HEK293 (cell line): ENCODE measurements around the gene FNDC8.

Experiments
- CTCF ChIA-PET: fragments of 350-600 bp; formaldehyde crosslinking; extraction: SDS; loops from one replicate; lab custom pipeline; 2021; ENCODE audit warnings: antibody characterized with exemption; lab: Yijun Ruan, JAX
- POLR2A ChIA-PET: fragments of 300-600 bp; formaldehyde crosslinking; extraction: SDS; loops from one replicate; lab custom pipeline; 2020; ENCODE audit warnings: antibody characterized with exemption, inconsistent platforms; lab: Yijun Ruan, JAX
- H3K27ac ChIP-seq: fragments of 200-500 bp; sonication (Bioruptor generic); 2 replicates; pipeline ENCODE4 v1.5.1; 2014; ENCODE audit warnings: low read depth, low read length, control low read depth, inconsistent platforms; ENCODE audit errors: extremely low read depth
- H3K36me3 ChIP-seq, 2 experiments: fragments of 200-500 bp in 1 of 2; sonication (Bioruptor generic) in 1 of 2; 1 replicate in 1 of 2; 2 replicates in 1 of 2; pipeline ENCODE4 v1.5.1; 2014 to 2017; ENCODE audit warnings: inconsistent platforms in 2 of 2, low read length in 2 of 2; ENCODE audit not compliant: control insufficient read depth in 2 of 2, insufficient read depth in 1 of 2
- H3K4me1 ChIP-seq: fragments of 200-500 bp; sonication (Bioruptor generic); 2 replicates; pipeline ENCODE4 v1.5.1; 2014; ENCODE audit warnings: mild to moderate bottlenecking, low read length, inconsistent platforms; ENCODE audit not compliant: control insufficient read depth, insufficient read depth
- H3K4me3 ChIP-seq: 2 replicates; pipeline ENCODE4 v1.5.1; 2011; ENCODE audit warnings: low read depth, mild to moderate bottlenecking, control low read depth, low read length, moderate library complexity
- H3K9me3 ChIP-seq: fragments of 200-500 bp; sonication (Bioruptor generic); 2 replicates; pipeline ENCODE4 v1.5.1; 2014; ENCODE audit warnings: low read depth, low read length, inconsistent platforms; ENCODE audit not compliant: control insufficient read depth, insufficient read depth
- ELK4 ChIP-seq: IDR thresholded peaks from 2 replicates; pipeline ENCODE4 v1.6.1; 2011; ENCODE audit warnings: mild to moderate bottlenecking, low read depth, low read length, borderline replicate concordance
- GFI1B ChIP-seq: fragments of 450-650 bp; formaldehyde crosslinking; IDR thresholded peaks from 2 replicates; pipeline ENCODE4 v1.5.1; 2016; ENCODE audit warnings: missing biosample characterization, missing genetic modification characterization
- OSR2 ChIP-seq: fragments of 450-650 bp; formaldehyde crosslinking; IDR thresholded peaks from 2 replicates; pipeline ENCODE4 v1.5.1; 2016; ENCODE audit warnings: missing biosample characterization, missing genetic modification characterization
- PRDM2 ChIP-seq: fragments of 450-650 bp; formaldehyde crosslinking; IDR thresholded peaks from 2 replicates; pipeline ENCODE4 v1.5.1; 2016; ENCODE audit warnings: missing biosample characterization, missing genetic modification characterization, borderline replicate concordance
- SETDB1 ChIP-seq: IDR thresholded peaks from one replicate; pipeline ENCODE4 v1.6.1; 2017; ENCODE audit warnings: mild to moderate bottlenecking, low read length, moderate library complexity, mixed read lengths; ENCODE audit not compliant: insufficient read length
- WT1 ChIP-seq: fragments of 450-650 bp; formaldehyde crosslinking; IDR thresholded peaks from 2 replicates; pipeline ENCODE4 v1.5.1; 2016; ENCODE audit warnings: missing biosample characterization, missing genetic modification characterization
- ZEB2 ChIP-seq: fragments of 450-650 bp; formaldehyde crosslinking; IDR thresholded peaks from 2 replicates; pipeline ENCODE4 v1.5.1; 2016; ENCODE audit warnings: missing biosample characterization, missing genetic modification characterization
- ZNF10 ChIP-seq: fragments of 450-650 bp; formaldehyde crosslinking; IDR thresholded peaks from 2 replicates; pipeline ENCODE4 v1.5.1; 2017; ENCODE audit warnings: missing biosample characterization, missing genetic modification characterization
- ZNF114 ChIP-seq: fragments of 450-650 bp; formaldehyde crosslinking; IDR thresholded peaks from 2 replicates; pipeline ENCODE4 v1.5.0; 2017; ENCODE audit warnings: missing biosample characterization, missing genetic modification characterization
- ZNF18 ChIP-seq: fragments of 450-650 bp; formaldehyde crosslinking; IDR thresholded peaks from 2 replicates; pipeline ENCODE4 v1.5.1; 2016; ENCODE audit warnings: missing biosample characterization, missing genetic modification characterization
- ZNF2 ChIP-seq: fragments of 450-650 bp; formaldehyde crosslinking; IDR thresholded peaks from 2 replicates; pipeline ENCODE4 v1.5.1; 2016; ENCODE audit warnings: missing biosample characterization, missing genetic modification characterization
- ZNF239 ChIP-seq: fragments of 450-650 bp; formaldehyde crosslinking; IDR thresholded peaks from 2 replicates; pipeline ENCODE4 v1.5.1; 2016; ENCODE audit warnings: missing biosample characterization, missing genetic modification characterization
- ZNF26 ChIP-seq: fragments of 450-650 bp; formaldehyde crosslinking; IDR thresholded peaks from 2 replicates; pipeline ENCODE4 v1.5.1; 2016; ENCODE audit warnings: missing biosample characterization, missing genetic modification characterization
- ZNF449 ChIP-seq: fragments of 450-650 bp; formaldehyde crosslinking; IDR thresholded peaks from 2 replicates; pipeline ENCODE4 v1.5.1; 2017; ENCODE audit warnings: missing biosample characterization, mild to moderate bottlenecking, missing genetic modification characterization, moderate library complexity
- ZNF501 ChIP-seq: fragments of 450-650 bp; formaldehyde crosslinking; IDR thresholded peaks from 2 replicates; pipeline ENCODE4 v1.5.1; 2016; ENCODE audit warnings: missing biosample characterization, missing genetic modification characterization
- ZNF624 ChIP-seq: fragments of 450-650 bp; formaldehyde crosslinking; IDR thresholded peaks from 2 replicates; pipeline ENCODE4 v1.5.1; 2017; ENCODE audit warnings: missing biosample characterization, missing genetic modification characterization
- ZNF658 ChIP-seq: fragments of 450-650 bp; formaldehyde crosslinking; IDR thresholded peaks from 2 replicates; pipeline ENCODE4; 2016; ENCODE audit warnings: missing biosample characterization, missing genetic modification characterization
- ZNF76 ChIP-seq: fragments of 450-650 bp; formaldehyde crosslinking; IDR thresholded peaks from 2 replicates; pipeline ENCODE4; 2016; ENCODE audit warnings: low read depth, missing biosample characterization, missing genetic modification characterization, borderline replicate concordance
- ZNF843 ChIP-seq: fragments of 450-650 bp; formaldehyde crosslinking; IDR thresholded peaks from 2 replicates; pipeline ENCODE4 v1.5.1; 2016; ENCODE audit warnings: missing biosample characterization, missing genetic modification characterization
- ZSCAN18 ChIP-seq: fragments of 450-650 bp; formaldehyde crosslinking; IDR thresholded peaks from 2 replicates; pipeline ENCODE4 v1.5.1; 2016; ENCODE audit warnings: missing biosample characterization, missing genetic modification characterization
- ZSCAN30 ChIP-seq: fragments of 450-650 bp; IDR thresholded peaks from 2 replicates; pipeline ENCODE4 v1.5.1; 2018; ENCODE audit warnings: missing biosample characterization, mild to moderate bottlenecking, missing genetic modification characterization, moderate library complexity

Gene FNDC8

GRCh38 chr17:35146214-35146833 lies 24.9 kb downstream of the FNDC8 start:
- Histone ChIP-seq H3K36me3 (no peaks in the 10 kb centered on the region), H3K27ac (no peak overlapping the region), H3K9me3 (no peaks in the 10 kb centered on the region), H3K4me3 (no peak overlapping the region), H3K4me1 (no peaks in the 10 kb centered on the region)
- ChIA-PET CTCF (interaction anchor here (0.5 to 1.4 kb wide), 3 partner anchors 387 to 521 kb away, joined by 3 to 4 read pairs (median 3); no protein-coding TSS in a partner anchor), POLR2A (no interaction called here)
- TF ChIP-seq ELK4 (no peak), ZNF10 (tag by site-specific recombination) (no peak), ZSCAN30 (no peak), PRDM2 (tag by site-specific recombination) (no peak), OSR2 (no peak), ZEB2 (tag by site-specific recombination) (no peak), ZNF624 (tag by site-specific recombination) (no peak), ZNF2 (tag by site-specific recombination) (no peak), ZNF658 (tag by site-specific recombination) (no peak), ZNF114 (tag by site-specific recombination) (no peak), ZSCAN18 (tag by site-specific recombination) (no peak), ZNF449 (tag by site-specific recombination) (no peak), ZNF843 (tag by site-specific recombination) (no peak)

- no peak for TF ChIP-seq ZNF239 (tag by site-specific recombination)
- TF ChIP-seq ZNF18 (tag by site-specific recombination): no peak
- TF ChIP-seq WT1 (tag by site-specific recombination): no peak
- TF ChIP-seq ZNF76 (tag by site-specific recombination): no peak
- TF ChIP-seq ZNF501: no peak
- TF ChIP-seq GFI1B (tag by site-specific recombination): no peak
- TF ChIP-seq ZNF26 (tag by site-specific recombination): no peak
- TF ChIP-seq SETDB1: no peak
- TF ChIP-seq, all 188 proteins: peak for 0
- ChIA-PET CTCF (no interaction called here), POLR2A (no interaction called here)
- H3K4me1 ChIP-seq: no peaks in the 10 kb centered on the region
- no peak within 1 kb of the TSS for H3K27ac ChIP-seq
- H3K9me3 ChIP-seq: no peaks in the 10 kb centered on the region
- H3K36me3 ChIP-seq: no peaks in the 10 kb centered on the region
- no peak within 1 kb of the TSS for H3K4me3 ChIP-seq
Observed at GRCh38 chr17:35147375-35147905, 26.0 kb downstream of the FNDC8 start, which contains the start of gene UNC45B. TSS of gene UNC45B (plus strand) at chr17:35147817. CDS start at chr17:35148264, 447 bp downstream.
